HG03457 (cell line): Measurements from ENCODE around the gene TXK.

Experiments
- ATAC-seq: cut with Tn5 transposase; IDR thresholded peaks from one replicate; pipeline ENCODE4 v1.9.1; 2021; ENCODE audit warnings: moderate number of reproducible peaks; ENCODE audit not compliant: unreplicated experiment

TXK gene

DNA sequence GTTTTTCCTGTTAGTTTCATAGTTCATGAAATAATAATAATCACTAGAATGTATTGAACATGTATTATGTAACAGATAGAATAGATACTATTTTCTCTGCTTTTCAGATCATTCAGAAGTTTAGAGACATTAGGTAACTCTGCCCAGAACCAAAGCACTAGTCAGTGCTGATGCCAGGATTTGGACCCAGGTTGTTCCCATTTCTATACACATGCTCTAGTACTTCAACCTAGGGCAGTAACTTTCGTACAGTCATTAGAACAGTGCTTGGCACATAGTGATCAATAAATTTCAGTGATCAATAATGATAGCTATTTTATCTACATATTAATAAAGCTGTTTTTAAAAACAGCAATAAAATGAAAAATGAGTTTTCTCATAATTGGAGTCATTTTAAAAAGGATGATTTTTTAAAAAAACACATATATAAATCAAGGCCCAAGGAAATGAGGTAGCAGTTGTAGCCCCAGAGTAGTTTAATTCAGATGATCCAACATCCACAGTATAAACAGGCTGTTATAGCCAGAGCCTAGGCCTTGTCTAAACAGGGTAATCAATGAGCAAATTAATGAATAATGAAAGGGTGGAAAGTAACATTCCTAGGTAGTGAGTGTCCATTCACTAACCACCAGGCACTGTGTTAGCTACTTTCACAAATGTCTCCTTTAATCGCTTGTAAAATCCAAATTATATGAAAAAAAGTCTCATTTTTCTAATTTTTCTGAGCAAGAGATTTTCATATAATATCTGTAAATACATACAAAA lies 25.6 kb downstream of the TXK start:
- no peak for ATAC-seq

DNA sequence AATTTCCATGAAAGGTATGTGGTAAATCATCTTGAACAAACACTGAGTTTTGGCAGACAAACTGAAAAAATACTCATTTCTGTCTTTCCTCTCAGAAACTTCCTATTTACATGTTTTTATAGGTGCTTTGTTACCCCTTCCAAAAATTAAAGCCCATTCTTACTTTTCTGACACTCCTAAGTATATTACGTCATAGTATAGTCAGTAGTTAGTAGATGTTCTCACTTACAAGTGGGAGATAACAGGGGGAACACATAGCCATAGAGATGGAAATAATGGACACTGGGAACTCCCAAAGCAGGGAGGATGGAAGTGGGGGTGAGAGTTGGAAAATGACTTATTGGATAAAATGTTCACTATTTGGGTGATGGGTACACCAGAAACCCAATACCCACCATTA lies 28.8 kb downstream of the TXK start:
- no peak for ATAC-seq

DNA sequence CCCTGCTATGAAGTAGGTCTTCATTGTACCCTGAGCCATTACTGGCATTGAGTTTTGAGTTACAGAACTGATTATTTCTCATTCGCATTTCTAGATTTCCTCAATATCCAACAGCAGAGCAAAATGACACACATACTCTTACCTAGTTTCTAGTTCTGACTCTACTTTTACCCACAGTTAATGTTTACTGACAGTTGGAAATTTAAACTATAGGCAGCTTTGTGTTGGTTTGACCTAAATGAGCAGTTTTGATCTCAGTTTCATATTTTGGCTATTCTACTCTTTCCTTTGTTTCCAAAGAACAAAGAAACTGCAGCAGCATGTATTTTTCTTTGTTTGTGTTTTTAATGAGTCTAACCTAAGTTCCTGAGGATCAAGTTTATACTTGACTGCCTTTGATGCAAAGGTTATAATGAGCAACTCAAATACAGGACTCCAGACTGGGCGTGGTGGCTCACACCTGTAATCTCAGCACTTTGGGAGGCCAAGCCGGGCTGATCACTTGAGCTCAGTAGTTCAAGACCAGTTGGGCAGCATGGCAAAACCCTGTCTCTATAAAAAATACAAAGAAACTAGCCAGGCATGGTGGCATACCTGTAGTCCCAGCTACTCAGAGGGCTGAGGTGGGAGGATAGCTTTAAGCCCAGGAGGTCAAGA lies 30.4 kb downstream of the TXK start:
- ATAC-seq = no peak

DNA sequence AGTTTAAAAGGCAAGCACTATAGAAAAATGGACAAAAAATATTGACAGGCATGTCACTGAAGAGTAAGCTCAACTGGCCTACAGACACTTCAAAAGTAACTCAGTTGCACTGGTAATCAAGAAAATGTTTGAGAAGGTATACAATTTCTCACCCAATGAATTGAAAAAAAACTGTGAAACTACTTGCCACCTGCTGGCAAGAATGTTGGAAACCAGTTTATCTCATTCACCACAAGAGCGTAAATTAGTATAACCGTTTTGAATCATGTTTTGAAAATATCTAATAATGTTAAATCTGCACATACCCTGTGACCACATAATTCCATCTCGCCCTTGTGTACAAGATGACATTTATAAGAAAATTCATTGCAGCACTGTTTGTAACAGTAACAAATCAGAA lies 31.7 kb downstream of the TXK start:
- no peak for ATAC-seq

DNA sequence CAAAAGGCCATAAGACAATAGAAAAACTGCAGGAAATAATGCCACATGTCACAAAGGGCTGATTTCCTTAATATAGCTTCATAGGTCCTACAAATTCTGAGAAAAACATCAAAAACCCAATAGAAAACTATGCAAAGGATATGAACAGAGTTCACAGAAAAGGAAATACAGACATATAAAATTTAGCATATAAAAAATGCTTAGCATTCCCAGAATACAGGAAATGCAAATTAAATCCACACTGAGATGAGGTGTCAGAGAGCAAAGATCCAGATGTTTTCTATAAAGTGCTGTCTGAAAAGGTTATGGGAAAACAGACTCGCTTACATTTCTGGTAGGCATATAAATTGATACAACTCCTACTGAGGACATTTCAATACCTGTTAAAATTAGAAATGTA lies 33.8 kb downstream of the TXK start:
- ATAC-seq = no peak

DNA sequence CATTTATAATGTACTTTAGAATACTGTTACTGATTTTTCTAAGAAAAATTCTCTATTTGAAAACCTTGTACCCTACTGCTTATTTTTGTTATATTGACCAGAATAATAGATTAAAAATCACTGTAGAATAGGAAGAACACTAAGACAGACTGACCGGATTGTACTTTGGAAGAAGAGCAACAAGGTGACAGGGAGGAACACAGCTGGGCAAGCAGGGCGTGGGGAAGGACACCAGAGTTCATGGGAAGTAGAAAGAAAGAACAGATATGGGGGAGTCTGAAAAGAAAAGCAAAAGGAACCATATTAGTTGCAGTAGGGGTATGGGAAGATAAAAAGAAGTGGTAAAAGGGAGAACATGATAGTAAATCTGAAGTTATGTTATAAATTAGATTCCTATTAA lies 38.6 kb downstream of the TXK start:
- no peak for ATAC-seq

DNA sequence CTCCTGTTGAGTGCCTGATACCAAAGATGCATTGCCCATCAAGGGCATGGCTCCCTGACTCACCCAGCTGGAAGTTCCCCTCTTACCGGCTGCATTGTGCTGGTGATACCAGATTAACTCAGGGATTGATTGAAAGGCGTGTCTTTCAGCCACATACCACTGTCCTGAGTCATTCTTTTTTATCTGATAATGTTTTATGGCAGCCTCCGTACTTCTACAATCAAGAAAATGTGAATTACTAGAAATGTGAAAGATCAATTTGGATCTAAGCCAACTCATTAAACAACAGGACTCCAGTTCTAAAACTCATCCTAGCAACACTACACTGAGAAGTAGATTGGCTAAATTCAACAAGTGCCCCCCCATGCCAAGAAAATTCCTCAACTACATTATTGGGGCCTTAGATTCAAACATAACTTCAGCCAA lies 40.0 kb downstream of the TXK start:
- no peak for ATAC-seq

DNA sequence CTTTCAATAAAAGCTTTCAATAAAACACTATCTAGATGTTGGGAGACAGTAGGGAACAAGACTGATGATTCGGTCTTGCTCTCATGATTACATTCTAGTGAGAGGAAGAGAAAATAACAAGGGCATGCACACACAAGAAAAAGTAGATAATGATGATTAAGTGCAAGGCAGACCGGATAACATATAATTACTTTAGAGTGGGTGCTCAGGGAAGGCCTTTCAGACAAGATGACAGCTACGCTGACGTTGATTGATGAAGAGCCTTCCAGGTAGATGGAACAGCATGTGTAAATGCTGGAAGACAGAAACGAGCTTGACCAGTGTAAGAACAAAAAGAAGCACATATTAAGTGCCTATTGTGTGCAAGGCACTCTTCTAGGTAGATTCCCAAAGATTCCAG lies 43.4 kb downstream of the TXK start:
- no peak for ATAC-seq

DNA sequence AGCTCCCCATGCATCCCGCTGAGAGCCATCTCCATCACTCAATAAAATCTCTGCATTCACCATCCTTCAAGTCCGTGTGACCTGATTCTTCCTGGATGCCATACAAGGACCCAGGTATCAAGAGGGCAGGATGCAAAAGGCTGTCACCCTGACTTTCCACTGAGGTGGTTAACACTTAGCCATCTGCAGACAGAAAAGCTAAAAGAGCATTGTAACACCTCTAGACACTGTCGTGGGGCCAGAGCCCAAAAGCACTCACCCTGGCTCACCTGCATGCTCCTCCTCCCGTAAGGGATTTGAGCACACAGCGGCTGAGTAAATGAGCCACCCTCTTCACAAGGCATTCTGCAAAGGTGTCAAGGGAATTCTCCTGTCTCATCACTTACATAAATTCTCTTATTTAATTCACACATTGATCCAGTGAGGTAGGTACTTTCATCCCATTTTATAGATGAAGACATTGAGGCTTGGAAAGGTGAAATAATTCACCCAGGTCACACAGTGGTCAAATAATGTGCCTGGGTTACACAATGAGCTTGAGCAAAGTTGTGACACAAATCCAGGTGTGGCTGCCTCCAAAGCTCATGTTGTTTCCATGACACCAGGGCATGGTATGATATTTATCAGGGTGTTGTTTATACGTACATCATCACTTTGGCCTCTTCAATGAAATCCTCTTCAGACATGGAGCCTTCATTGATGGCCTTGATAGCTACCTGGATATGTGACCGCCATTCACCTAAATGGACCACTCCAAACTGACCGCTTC lies 48.0 kb downstream of the TXK start:
- no peak for ATAC-seq

DNA sequence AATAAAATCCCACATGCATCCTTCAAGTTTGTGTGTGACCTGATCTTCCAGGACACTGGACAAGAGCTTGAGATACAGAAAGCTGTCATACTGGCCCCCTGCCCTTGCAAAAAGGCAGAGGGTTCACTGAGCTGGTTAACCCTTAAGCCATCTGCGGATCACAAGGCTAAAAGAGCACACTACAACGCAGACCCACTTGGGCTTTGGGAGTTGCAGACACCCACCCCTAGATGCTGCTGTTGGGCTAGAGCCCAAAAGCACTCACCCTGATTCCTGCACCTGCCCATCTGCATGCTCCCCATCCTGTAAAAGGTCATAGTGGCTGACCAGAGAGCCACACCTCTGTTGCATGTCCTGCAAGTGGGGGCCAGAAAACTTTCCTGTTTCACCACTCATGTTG lies 51.1 kb downstream of the TXK start:
- ATAC-seq = no peak

DNA sequence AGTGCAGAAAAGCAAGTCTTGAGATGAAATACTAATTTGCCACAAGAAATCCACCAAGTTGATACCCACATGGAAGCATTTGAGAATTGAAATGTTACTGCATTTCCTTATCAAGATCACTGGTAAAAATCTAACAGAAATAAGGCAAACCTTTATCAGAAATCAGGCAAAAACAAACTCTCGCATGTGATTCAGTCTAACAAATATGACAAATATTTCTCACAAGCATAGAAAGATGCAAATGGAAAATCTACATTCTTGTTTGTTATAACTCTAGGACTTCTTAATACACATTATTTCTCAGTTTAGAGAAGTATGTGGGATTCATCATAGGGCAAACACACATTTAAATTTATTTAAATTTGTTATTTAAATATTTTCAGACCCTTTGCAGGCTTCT lies 52.9 kb downstream of the TXK start:
- ATAC-seq = no peak

DNA sequence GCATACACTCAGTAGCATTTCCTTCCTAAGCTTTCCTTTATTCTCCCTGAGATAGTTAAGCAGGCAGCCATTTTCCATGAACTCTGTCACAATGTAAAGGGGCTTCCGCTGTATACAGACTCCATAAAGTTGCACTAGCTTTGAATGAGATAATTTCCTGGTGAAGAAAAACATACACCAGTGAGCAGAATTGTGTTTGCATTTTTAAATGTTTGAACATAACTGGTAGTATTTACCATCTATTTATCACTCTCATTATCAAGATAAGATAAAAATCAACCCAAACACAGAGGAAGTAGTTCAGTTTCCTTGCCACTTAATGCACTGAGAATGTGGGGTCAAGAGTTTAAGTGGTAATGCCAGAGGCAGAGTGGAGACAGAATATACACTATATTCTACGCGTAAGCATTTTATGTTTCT lies 54.1 kb downstream of the TXK start:
- no peak for ATAC-seq

DNA sequence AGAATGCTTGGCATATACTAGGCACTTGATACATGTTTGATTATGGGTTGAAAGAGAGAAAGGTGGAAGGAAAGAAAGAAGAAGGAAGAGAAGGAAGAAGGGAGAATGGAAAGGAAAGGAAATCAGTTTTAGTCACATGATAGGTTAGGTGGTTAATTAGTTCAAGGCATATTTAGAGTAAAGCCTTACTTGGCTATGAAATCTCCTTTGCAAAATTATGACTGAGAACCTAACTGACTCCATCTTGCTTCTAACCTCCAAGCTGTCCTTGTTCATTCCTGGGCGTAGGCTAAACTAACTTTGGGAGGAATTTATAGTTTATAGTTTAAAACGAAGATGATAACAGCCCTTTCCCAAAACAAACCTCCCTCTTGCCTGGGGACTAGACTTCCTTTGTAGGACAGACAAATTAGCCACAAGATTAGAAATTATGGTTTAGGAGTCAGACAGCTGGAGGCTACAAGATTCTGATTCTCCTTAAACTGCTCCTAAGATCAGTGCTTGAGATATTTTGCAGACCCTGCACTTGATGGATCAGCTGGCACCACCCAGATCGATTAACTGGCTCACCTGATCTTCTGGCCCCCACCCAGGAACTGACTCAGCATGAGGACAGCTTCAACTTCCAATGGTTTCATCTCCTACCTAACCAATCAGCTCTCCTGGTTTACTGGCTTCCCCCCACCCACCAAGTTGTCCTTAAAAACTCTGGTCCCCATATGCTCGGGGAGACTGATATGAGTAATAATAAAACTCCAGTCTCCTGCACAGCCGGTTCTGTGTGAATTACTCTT lies 55.0 kb downstream of the TXK start:
- ATAC-seq = no peak

DNA sequence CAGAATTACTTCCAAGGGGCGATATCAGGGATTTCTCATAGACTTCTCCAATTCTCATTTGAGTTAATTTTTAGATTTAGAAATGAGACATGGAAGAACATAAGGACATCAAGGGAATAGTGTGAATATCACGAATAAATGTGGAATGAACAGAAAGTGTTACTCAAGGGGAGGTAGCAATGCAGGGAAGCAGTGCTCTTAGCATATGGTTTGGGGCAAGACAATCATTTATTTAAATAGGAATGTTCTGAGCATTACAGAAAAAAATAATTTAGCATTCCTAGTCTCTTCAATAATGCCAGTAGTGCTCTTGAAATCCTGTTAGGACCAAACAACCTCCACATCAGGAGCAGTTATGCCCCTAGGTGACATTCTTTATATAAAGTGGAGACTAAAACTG lies 55.6 kb downstream of the TXK start:
- ATAC-seq = no peak

DNA sequence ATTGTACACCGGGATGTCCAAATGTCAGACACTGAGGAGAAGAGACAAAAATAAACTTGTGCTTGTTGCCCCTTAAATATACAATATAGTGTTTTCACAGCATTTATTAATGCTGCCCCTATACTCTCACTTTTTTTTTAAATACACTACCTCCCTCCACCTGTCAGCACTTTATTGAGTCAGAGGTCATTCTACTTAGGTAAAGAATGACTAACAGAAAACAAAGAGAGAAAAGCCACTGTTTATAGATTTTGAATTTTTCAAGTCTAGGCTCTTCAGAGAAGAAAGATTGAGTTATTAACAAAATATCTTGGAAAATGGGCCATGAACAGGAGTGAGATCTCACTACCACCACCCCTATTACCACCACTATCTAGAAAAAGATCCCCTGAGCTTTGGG lies 59.4 kb downstream of the TXK start:
- no peak for ATAC-seq

DNA sequence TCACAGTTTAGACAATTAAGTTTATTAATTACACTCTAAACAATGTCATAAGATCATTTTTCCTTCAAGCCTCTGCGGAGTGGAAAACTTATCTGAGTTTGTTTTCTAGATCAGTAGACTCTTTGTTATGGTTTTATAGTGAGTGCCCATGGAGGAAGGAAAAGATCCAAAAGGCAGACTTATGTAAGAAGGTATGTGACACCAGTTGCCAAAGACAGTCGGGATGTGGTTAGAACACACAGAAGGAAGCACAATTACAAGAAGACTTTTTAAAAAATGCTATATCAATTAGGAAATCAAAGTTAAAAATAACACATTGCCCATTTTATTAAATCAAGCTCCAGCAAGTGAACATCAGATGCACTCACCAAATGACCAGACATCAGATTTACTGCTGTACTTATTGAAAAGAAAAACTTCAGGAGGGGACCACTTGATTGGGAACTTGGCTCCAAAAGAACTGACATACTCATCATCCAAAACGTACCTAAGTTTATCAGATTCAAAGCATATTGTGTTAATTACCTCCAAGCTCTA lies 60.4 kb downstream of the TXK start:
- ATAC-seq = no peak

DNA sequence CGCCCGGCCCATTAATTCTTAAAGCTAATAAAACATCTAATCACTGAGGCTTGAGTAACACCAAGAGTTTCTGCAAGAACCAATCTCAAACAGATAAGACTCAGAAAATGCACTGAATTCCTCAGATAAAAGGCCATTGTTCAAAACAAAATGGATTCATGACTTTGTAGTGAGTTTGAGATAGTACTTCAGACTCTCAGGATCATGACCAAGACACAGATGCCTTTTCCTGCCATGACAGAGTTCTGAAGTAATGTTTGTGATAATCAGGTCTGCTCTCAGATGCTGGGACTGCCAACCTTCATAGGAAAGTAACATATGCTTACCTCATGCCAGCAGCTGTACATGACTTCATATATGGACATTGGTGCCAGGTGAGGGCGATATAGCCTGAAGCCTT lies 62.9 kb downstream of the TXK start:
- ATAC-seq = no peak

DNA sequence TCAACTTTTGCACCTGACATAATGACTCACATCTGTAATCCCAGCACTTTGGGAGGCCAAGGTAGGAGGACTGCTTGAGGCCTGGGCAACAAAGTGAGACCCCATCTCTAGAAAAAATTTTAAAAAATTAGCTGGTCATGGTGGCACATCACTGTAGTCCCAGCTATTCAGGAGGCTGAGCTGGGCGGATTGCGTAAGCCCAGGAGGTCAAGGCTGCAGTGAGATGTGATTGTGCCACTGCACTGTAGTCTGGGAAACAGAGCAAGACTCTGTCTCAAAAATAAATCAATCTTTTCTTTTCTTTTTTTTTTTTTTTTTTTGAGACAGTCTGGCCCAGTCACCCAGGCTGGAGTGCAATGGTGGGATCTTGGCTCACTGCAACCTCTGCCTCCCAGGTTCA lies 65.0 kb downstream of the TXK start:
- no peak for ATAC-seq

DNA sequence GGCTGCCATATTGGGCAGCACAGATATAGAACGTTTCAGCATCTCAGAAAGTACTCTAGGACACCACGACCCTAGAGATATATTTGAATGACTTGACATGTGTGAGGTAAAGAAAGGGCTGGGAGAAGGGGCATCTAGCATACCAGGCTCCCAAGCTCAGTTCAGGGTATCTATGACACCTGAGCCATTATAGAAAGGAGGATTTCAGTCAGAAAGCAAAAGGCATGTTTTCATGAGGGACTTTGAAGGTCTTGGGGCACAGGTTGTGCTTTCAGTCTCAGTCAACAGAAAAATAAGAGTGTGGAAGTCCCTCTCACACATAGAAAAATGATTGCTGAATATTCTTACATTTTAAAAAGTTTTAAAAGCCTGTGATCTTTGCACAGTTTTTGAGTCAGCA lies 65.9 kb downstream of the TXK start:
- no peak for ATAC-seq

DNA sequence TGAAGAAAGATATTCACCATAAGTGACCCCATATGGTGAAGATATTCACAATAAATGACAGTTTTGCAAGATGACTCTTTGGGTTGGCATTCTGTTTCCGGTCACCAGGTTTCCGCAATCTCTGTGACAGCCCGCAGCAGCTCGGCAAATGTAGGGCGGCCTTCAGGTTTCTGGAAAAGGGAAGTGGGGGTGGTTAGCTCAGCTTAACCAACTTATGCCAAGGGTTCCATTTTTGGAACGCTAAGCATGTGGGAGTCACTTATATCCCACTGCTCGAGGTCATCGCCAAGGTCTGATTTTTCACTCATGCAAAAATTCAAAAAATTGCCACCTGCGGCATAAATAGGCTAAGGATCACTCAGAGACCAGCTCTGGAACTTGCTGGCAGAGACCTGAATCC lies 66.5 kb downstream of the TXK start:
- ATAC-seq = no peak

DNA sequence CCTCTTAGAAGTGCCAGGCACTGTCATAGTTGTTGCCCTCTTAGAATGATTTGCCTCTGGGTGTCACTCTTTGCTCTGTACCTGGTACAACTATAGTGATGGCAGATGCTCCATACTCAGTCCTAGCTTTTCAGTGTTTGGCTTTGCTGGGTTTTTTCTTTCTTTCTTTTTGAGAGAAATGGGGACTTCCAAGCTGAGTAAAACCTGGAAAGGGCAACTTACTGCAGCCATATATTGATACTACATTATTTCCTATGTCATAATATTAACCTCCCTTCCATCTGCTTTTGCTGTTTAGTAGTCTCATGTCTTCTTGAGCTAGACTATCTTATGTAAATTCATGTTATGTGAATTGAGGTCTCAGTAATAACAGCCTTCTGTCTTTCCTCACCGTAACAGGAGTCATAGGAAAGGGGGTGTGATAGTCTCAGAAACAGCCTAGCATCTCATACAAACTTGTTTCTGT lies 68.4 kb downstream of the TXK start:
- peak; percentile 74 for ATAC-seq
